Neural progenitor cell (in vitro differentiated cells): Measurements from ENCODE around the gene ADCY3.

Experiments used
- CTCF ChIP-seq: fragments of 200-600 bp; sonication (generic); IDR thresholded peaks from 2 replicates; pipeline ENCODE4 v1.5.1; 2017; ENCODE audit warnings: antibody characterized with exemption, mild to moderate bottlenecking
- EZH2 ChIP-seq: fragments of 200-600 bp; sonication (generic); IDR thresholded peaks from 2 replicates; pipeline ENCODE4 v1.6.1; 2017; ENCODE audit warnings: antibody characterized with exemption, mild to moderate bottlenecking, moderate library complexity
- EZH2phosphoT487 ChIP-seq: fragments of 200-600 bp; sonication (generic); IDR thresholded peaks from 2 replicates; pipeline ENCODE4 v1.6.1; 2017; ENCODE audit warnings: antibody characterized with exemption

- TF ChIP-seq CTCF: no peak
- TF ChIP-seq EZH2: no peak
- TF ChIP-seq EZH2phosphoT487: no peak
Observed at GRCh38 chr2:24819442-24820174, 100.4 kb downstream of the ADCY3 start.
